Pancreas (tissue), 10 donors: ENCODE data around the gene SLC4A5. TPM values are rescaled to one million over a fixed set of nuclear protein-coding genes. Genes with fewer than 3 reads are reported as not detected.
A peak's percentile ranks its signal among the peaks of the same experiment; 100 is the strongest.

Source experiments
- ATAC-seq, 4 donors: fragments of 200-7000 bp; cut with Tn5 transposase; one replicate each; pipeline versions ENCODE4 v1.8.0 to v1.9.1; 2020; ENCODE audit warnings: mild to moderate bottlenecking in 4 of 4, moderate library complexity in 4 of 4
- DNase-seq, 6 donors: peaks; one replicate each; pipeline ENCODE4 v3.0.0-alpha.2; 2020
- FAIRE-seq: peaks from 2 replicates; lab custom pipeline; 2012; peaks lifted over from hg19 to GRCh38; lab: Jason Lieb, UNC
- H3K27ac ChIP-seq, 4 donors: fragments of 200-600 bp; sonication (generic); 1 replicate in 3 of 4; 2 replicates in 1 of 4; pipeline versions ENCODE4 v1.5.0 to v1.8.0; 2020
- H3K27me3 ChIP-seq, 4 donors: fragments of 200-600 bp; one replicate each; pipeline ENCODE4 v1.8.0; 2021
- H3K36me3 ChIP-seq, 3 donors: fragments of 200-600 bp; sonication (generic) in 1 of 3; one replicate each; pipeline versions ENCODE4 v1.5.0 to v1.8.0; 2020 to 2021
- H3K4me1 ChIP-seq, 3 donors: fragments of 200-600 bp; one replicate each; pipeline ENCODE4 v1.8.0; 2021
- H3K4me3 ChIP-seq, 4 donors: fragments of 200-600 bp; sonication (generic) in 2 of 4; one replicate each; pipeline versions ENCODE4 v1.5.0 to v1.8.0; 2020 to 2021
- H3K9me3 ChIP-seq, 4 donors: fragments of 200-600 bp; one replicate each; pipeline ENCODE4 v1.8.0; 2021
- CTCF ChIP-seq, 4 donors: fragments of 200-600 bp; sonication (generic) in 3 of 4; IDR thresholded peaks; one replicate each; pipeline versions ENCODE4 v1.5.0 to v1.8.0; 2021; ENCODE audit warnings: antibody characterized with exemption in 4 of 4
- WGBS, 2 donors: extraction: QIAGEN DNeasy Blood & Tissue Kit; methylation state at CpG; one replicate each; pipeline ENCODE4 v1.1.7; 2013; 5-methylcytosine and 5-hydroxymethylcytosine counted together
- intact Hi-C, 3 donors: fragments of 100-400 bp; cut with DNase I; formaldehyde crosslinking; loops; one replicate each; pipeline versions ENCODE4 v1.11.1 to v1.14.2; 2022
- polyA plus RNA-seq, 2 donors: library from polyadenylated mRNA; stranded (reverse); fragments of 200-250 nt; gene quantifications; one replicate each; pipeline ENCODE4 v1.2.3, GENCODE V29; 2013
- total RNA-seq, 6 donors: library from RNA; stranded (reverse); fragmentation: NEBNext Ultra II Directional in 4 of 6; extraction: Animal tissue kit (Norgen Biotek cat#: 25700) in 4 of 6; gene quantifications; one replicate each; pipeline versions ENCODE4 v1.2.1 to v1.2.4, GENCODE V29; 2021 to 2023
- donor health status: healthy with polysubstance abuse.
- donor health status: DM: no; HTN: no; CAD: no; lungs with moderate emphysema.
- donor health status: DM: no; HTN: no; CAD: no.
- donor health status: control.
- donor health status: control.
- donor health status: Bipolar disorder and iron deficiency.
- donor health status: DM: yes; HTN: yes; CAD: no.
- donor health status: DM: no; HTN: no; CAD: no.
- donor health status: DM: no; HTN: no; CAD: no.
- donor health status: DM: yes; HTN: yes; CAD: no.

SLC4A5 gene
- total and polyA plus RNA-seq, 8 donors, result 0.60 to 2.2 (median 1.4) TPM

- TF ChIP-seq CTCF (IDR thresholded peaks at IDR 0.05), result no peak
- intact Hi-C loops, result no loop called here
- Histone ChIP-seq H3K9me3 (no peaks in the 10 kb centered on the region), H3K4me3 (no peak overlapping the region), H3K27ac (no peak overlapping the region), H3K4me1 (no peaks in the 10 kb centered on the region), H3K36me3 (peaks cover 11 to 95% (median 66%) of the 10 kb centered on the region in 3 donors), H3K27me3 (no peaks in the 10 kb centered on the region)
- no peak for DNase-seq
- no peak for FAIRE-seq
- WGBS, 2 donors, result 73 to 75% methylated on average over 8 of the region's 8 CpGs
- ATAC-seq, result peak in 1 of 4 donors; percentile 28
These were observed 21.6 kb upstream of the SLC4A5 start for GRCh38 chr2:74364533-74365505.

GRCh38 chr2:74361327-74361726, 18.1 kb upstream of the SLC4A5 start:
- no peaks in the 10 kb centered on the region for H3K27me3 ChIP-seq
- no peak overlapping the region for H3K4me3 ChIP-seq
- ATAC-seq, result no peak
- no peak overlapping the region for H3K27ac ChIP-seq
- H3K9me3 ChIP-seq, result no peaks in the 10 kb centered on the region
- intact Hi-C loops, result no loop called here
- FAIRE-seq, result no peak
- no peak for DNase-seq
- no peak for TF ChIP-seq CTCF (IDR thresholded peaks at IDR 0.05)
- H3K36me3 ChIP-seq, result peaks cover 7 to 62% (median 35%) of the 10 kb centered on the region in 3 donors
- H3K4me1 ChIP-seq, result no peaks in the 10 kb centered on the region
- WGBS, 2 donors, result 84 to 85% methylated on average over 10 to 11 of the region's 11 CpGs

DNA sequence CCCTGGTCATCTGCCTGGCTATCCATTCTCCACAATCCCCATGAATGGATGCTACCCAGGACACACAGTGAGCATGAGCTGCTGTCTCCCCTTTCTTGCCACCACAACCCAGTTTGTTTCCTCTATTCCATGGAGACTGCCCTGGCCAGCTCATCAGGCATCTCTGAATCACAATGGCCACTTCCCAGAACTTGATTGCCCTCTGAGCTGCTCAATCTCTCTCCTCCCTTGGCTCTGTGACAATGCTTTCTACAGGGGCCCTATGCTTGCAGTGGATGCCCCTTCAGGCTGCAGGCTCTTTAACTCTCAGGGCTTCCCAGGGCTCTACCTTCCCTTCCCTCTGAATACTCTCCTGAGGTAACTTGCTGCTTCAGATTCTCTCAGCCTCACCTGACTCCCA, 14.4 kb upstream of the SLC4A5 start:
- no peaks in the 10 kb centered on the region for H3K27me3 ChIP-seq
- intact Hi-C loops, result no loop called here
- H3K4me3 ChIP-seq, result no peak overlapping the region
- no peaks in the 10 kb centered on the region for H3K4me1 ChIP-seq
- FAIRE-seq (no peak), DNase-seq (no peak), ATAC-seq (no peak)
- H3K9me3 ChIP-seq, result no peaks in the 10 kb centered on the region
- H3K36me3 ChIP-seq, result peaks cover 0 to 25% (median 15%) of the 10 kb centered on the region in 3 donors
- H3K27ac ChIP-seq, result no peak overlapping the region
- no peak for TF ChIP-seq CTCF (IDR thresholded peaks at IDR 0.05)

GRCh38 chr2:74349889-74350288, 6.7 kb upstream of the SLC4A5 start:
- Histone ChIP-seq H3K9me3 (no peaks in the 10 kb centered on the region), H3K27ac (no peak overlapping the region), H3K4me3 (no peak overlapping the region), H3K27me3 (no peaks in the 10 kb centered on the region), H3K36me3 (no peaks in the 10 kb centered on the region), H3K4me1 (no peaks in the 10 kb centered on the region)
- ATAC-seq (no peak), DNase-seq (no peak), FAIRE-seq (no peak)
- TF ChIP-seq CTCF (IDR thresholded peaks at IDR 0.05), result no peak
- 81 to 91% methylated on average over 4 of the region's 4 CpGs for WGBS, 2 donors
- intact Hi-C loops, result no loop called here

DNA sequence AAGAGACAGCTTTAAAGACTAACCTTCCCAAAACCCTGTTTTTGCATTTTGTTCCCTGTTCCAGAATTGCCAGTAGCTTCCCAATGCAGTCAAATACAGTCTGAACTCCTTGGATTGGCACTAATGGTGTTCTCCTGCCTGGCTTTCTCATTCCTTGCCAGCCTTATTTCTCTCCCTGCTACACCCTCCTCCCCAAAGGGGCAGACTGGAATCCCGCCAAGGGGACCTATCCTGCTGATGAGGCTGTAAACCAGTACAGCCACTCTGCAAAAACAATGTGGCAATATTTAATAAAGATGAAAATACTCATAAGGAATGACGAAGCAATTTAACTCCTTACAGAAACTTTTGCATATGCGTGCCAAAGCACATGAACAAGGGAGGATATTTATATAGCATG, 4.5 kb upstream of the SLC4A5 start:
- no peak overlapping the region for H3K4me3 ChIP-seq
- TF ChIP-seq CTCF (IDR thresholded peaks at IDR 0.05), result no peak
- H3K36me3 ChIP-seq, result no peaks in the 10 kb centered on the region
- DNase-seq, result no peak
- no peaks in the 10 kb centered on the region for H3K27me3 ChIP-seq
- no peaks in the 10 kb centered on the region for H3K9me3 ChIP-seq
- H3K4me1 ChIP-seq, result no peaks in the 10 kb centered on the region
- no peak for FAIRE-seq
- no peak overlapping the region for H3K27ac ChIP-seq
- no peak for ATAC-seq
- WGBS, 2 donors, result 89 to 92% methylated on average over 3 of the region's 3 CpGs
- intact Hi-C loops, result no loop called here
